Mammary epithelial cell (primary cell): ENCODE measurements around the gene SOX8.

Source experiments
- EZH2 ChIP-seq: IDR thresholded peaks from 2 replicates; pipeline ENCODE4 v1.6.1; 2012; ENCODE audit warnings: low read length, inconsistent platforms, borderline replicate concordance
- TF ChIP-seq, protein P1 (sequence below), 2 donors: IDR thresholded peaks in 1 of 2; conservative IDR thresholded peaks in 1 of 2; 2 replicates each; pipeline ENCODE4 v1.5.1; 2011 to 2012; ENCODE audit warnings: inconsistent platforms in 2 of 2, low read length in 2 of 2, mild to moderate bottlenecking in 2 of 2, control low read depth in 1 of 2, low read depth in 1 of 2; ENCODE audit not compliant: insufficient read depth in 1 of 2; ENCODE audit errors: extremely low read depth in 1 of 2

GRCh38 chr16:970386-970765 lies 11.2 kb upstream of the SOX8 start:
- TF ChIP-seq, protein P1, sequence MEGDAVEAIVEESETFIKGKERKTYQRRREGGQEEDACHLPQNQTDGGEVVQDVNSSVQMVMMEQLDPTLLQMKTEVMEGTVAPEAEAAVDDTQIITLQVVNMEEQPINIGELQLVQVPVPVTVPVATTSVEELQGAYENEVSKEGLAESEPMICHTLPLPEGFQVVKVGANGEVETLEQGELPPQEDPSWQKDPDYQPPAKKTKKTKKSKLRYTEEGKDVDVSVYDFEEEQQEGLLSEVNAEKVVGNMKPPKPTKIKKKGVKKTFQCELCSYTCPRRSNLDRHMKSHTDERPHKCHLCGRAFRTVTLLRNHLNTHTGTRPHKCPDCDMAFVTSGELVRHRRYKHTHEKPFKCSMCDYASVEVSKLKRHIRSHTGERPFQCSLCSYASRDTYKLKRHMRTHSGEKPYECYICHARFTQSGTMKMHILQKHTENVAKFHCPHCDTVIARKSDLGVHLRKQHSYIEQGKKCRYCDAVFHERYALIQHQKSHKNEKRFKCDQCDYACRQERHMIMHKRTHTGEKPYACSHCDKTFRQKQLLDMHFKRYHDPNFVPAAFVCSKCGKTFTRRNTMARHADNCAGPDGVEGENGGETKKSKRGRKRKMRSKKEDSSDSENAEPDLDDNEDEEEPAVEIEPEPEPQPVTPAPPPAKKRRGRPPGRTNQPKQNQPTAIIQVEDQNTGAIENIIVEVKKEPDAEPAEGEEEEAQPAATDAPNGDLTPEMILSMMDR (conservative IDR thresholded peaks at IDR 0.05 in 1 of 2, IDR thresholded peaks at IDR 0.05 in 1 of 2; ENCODE audit: extremely low read depth in 1 of 2, insufficient read depth in 1 of 2, low read depth in 1 of 2, low read length in 2 of 2), result no peak
- TF ChIP-seq EZH2, result no peak
